GM19463 (cell line): ENCODE results near the gene KCTD14.
A peak's percentile ranks its signal among the peaks of the same experiment; 100 is the strongest.
"Not testable (repeated sequence)": the region's sequence is repeated elsewhere in the genome, so short reads cannot be mapped to it uniquely, and the experiment has no call there.

Source experiments
- ATAC-seq: cut with Tn5 transposase; IDR thresholded peaks from one replicate; pipeline ENCODE4 v1.9.1; 2021; ENCODE audit warnings: mild to moderate bottlenecking, moderate library complexity; ENCODE audit not compliant: unreplicated experiment

Gene KCTD14

GRCh38 chr11:78025378-78025777 is 2.3 kb upstream of the KCTD14 start:
- no peak for ATAC-seq

DNA sequence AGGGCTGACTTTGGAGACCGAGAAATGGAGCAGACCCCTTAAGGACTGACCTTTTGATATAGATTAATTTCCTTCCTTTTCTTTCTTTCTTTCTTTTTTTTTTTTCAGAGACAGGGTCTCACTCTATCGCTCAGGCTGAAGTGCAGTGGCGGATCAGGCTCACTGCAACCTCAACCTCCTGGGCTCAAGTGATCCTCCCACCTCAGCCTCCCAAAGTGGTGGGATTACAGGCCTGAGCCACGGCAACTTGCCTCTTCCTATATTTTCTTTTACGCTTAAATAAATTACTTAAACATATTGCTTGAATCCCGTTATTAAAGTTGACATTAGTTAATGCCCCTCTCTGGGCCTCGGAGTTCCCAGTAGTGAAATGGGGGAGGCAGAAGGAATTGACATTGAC is 350 bp upstream of the KCTD14 start:
- no peak for ATAC-seq

DNA sequence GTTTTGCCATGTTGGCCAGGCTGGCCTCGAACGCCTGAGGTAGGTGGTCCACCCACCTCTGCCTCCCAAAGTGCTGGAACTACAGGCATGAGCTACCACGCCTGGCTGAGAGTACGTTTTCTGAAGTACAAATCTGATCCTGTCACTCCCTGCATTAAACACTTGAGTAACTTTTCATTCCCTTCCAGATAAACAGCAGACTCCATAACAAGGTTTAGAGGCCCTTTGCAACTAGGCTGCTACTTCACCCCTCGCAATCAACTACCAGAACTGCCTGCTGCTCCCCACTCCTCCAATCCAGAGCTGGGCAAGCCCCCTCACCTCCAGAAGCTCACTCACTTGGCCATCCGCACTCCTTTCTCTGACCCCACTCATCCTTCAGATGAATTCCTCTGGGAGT is 1.5 kb downstream of the KCTD14 start:
- no peak for ATAC-seq

- ATAC-seq: no peak
Measured at GRCh38 chr11:78020246-78020645, 2.8 kb downstream of the KCTD14 start.

- no peak for ATAC-seq
Measured at GRCh38 chr11:78019808-78020207, 3.3 kb downstream of the KCTD14 start.

DNA sequence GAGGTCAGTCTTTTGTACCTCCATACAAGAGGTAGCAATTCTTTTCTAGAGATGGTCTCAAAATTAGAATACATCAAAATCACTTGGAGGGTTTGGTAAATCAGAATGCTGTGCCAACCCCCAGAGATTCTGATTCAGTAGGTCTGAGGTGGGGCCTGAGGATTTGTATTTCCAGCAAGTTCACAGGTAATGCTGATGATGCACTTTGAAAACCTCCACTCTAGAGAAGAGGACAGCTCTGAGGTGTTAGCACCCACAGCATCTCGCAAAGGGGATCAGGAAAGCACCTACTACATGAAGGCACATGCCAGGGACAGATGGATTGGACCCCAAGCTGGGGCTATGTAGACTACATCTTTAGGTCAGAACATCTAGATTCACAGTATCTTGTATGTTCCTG is 7.2 kb downstream of the KCTD14 start:
- no peak for ATAC-seq

GRCh38 chr11:78014937-78015520 is 8.0 kb downstream of the KCTD14 start:
- ATAC-seq: not testable (repeated sequence)

DNA sequence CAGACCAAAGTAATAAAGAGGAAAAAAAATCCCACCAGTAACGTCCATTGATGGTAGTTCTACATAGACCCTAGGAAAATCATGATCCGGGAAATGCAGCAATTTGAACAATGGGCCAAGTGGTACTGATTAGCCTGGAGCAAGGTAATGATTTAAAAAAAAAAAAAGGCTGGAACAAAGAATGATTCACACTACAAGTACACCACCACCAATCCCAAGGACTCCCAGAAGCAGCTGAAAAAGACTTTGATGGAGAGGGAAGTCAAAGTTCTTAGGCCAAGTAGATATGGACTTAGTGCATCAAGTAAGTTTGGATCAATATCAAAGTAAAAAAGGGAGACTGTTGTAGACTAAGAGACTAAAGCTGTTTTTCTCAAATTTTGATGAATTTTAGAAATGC is 11.8 kb downstream of the KCTD14 start:
- no peak for ATAC-seq

- no peak for ATAC-seq
Measured at GRCh38 chr11:78010755-78011154, 12.3 kb downstream of the KCTD14 start.

GRCh38 chr11:78010304-78010703 is 12.8 kb downstream of the KCTD14 start:
- ATAC-seq: no peak

DNA sequence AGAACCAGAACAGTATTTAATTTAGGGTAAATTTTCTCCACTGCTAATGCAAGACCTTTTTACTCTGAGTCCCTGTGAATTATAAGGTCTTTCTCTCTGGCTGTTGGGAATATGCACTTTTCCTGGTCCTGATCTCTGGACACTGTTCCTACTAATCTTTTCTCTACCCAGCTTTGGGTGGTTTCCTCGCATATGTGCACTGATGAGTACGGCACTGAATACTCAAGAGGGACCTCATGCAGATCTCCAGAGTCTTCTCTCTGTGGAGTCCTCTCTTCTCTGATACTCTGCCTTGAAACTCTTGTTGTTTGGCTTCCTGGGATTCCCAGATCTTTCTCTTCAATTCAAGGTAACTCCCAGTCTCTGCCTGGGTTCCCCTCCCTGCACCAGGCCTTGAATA is 14.0 kb downstream of the KCTD14 start:
- ATAC-seq: no peak

- no peak for ATAC-seq
Measured at GRCh38 chr11:78000193-78000592, 22.9 kb downstream of the KCTD14 start.

DNA sequence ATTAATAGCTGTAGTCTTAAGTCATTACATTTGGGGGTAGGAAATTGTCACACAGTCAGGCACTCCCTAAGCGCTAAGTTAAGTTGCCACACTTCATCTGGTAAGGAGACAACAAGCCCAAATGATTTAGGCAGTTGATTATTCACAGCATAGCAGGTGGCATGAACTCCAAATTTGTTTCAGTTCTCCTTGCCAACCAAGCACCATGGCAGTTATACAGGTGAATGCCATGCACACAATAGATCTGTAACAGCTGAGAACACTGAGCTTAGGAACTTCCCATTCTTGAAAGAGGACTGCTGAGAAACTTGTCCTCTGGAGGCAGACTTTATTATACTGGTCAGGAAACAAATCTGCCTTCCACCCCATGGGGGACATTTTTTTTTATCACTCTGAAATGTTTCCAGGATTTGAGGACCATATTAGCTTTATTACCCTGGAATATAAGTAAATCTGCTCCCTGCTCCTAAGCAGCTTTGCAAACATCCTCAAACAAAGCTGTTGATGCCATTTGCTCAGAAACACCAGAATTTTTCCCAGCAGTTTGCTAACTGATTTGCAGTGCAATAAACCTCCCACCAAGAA is 23.5 kb downstream of the KCTD14 start:
- no peak for ATAC-seq

DNA sequence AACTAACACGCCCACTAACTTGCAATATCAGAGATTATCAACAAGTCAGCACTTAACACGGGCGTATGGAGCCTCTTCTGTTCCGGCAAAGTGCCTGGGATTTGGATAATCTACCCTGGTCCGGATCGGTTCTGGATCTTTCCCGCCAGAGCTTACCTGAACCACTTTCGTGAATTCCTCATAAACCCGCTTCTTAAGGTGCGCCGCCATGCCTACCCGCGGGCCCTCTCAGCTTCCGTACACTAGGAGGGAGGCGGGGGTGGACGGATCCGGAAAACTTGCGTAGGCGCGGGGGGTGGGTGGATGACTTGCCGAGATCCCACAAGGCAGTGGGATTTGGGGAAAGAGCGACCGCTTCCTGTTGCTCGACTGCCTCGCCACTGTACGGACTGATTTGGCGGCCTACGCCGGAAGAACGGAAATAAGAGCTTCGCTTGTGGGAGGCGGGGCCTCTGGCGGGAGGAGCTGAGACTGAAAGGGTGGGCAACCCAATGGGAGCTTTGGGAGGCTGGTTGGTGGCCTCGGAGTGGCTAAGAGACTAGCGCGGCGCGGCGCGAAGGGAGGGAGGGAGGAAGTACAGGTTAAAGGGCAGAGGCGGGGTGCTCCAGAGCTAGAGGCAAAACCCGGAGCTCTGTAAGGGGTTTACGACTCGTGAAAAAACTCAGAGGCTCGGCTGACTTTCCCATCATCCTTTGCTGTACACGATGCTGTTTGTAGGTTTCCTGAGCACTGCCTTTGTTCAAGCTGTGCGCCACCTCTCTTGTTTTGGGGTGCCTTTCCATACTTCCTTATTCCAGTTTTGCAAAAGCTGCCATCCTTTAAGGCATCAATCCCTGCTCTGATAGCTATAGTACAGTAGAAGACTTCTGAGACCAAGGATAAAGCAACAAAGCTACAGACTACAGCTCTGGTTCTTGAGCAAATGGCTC is 28.4 kb downstream of the KCTD14 start, which contains the start of gene INTS4:
INTS4 (minus strand) TSS at position 235 of the 929 bp plus-strand sequence; CDS start at position 210, 25 bp downstream.
- ATAC-seq: peak; percentile 98

DNA sequence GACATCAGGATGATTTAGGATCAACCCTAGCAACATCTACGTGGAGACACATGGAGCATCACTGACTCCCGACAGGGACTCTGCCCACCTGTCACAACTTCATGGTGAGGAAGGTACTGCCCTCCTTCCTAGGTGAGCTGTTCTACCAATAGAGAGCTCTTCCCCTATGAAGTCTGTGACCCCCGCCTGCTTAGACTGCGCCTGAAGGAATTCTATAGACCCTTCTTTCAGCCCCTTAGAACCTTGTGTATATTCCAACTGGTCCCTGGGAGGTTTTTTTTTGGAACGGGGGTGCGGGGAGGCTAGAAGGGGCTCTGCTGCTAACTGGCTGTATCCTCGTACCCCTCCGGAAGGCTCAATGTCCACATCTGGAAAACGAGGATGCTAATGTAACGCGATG is 29.2 kb downstream of the KCTD14 start:
- ATAC-seq: no peak

GRCh38 chr11:77990981-77991380 is 32.1 kb downstream of the KCTD14 start:
- no peak for ATAC-seq

DNA sequence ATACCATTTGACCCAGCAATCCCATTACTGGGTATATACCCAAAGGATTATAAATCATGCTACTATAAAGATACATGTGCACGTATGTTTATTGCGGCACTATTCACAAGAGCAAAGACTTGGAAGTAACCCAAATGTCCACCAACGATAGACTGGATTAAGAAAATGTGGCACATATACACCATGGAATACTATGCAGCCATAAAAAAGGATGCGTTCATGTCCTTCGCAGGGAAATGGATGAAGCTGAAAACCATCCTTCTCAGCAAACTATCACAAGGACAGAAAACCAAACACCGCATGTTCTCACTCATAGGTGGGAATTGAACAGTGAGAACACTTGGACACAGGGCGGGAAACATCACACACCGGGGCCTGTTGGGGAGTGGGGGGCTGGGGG is 36.6 kb downstream of the KCTD14 start:
- ATAC-seq: not testable (repeated sequence)

DNA sequence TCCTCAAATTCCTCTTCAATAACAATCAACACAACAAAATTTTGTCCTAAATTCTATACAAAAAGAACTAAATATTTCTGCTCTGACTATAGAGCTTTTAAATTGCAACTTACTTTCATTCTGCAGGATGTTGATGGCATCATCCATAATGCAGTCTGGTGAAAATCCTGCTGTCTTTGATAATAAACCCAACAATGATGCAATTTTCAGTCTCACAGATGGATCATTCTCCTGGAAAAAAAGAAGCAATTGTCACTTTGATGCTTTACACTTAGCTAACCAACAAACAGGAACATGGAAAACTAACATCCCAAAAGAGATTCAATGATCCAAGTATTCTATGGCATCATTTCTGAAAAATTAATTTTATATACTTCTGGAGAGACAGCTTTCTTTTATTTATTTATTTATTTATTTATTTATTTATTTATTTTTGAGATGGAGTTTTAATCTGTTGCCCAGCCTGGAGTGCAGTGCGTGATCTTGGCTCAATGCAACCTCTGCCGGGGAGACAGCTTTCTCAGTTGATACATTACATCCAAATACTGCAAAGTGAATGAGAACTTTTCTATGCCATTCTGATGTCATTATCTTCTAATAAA is 41.6 kb downstream of the KCTD14 start:
- no peak for ATAC-seq

DNA sequence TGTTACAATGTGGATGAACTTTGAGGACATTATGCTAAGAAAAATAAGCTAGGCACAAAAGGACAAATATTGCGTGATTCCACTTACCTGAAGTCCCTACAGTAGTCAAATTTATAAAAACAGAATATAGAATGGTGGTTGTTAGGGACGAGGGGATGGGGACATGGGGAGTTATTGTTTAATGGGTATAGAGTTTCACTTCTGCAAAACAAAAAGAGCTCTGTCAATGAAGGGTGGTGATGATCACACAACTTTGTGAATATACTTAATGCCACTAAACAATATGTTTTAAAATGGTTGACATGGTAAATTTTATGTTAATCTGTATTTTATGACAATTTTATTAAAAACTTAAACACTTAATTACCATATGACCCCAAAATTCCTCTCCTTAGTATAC is 54.7 kb downstream of the KCTD14 start:
- ATAC-seq: peak; percentile 81

DNA sequence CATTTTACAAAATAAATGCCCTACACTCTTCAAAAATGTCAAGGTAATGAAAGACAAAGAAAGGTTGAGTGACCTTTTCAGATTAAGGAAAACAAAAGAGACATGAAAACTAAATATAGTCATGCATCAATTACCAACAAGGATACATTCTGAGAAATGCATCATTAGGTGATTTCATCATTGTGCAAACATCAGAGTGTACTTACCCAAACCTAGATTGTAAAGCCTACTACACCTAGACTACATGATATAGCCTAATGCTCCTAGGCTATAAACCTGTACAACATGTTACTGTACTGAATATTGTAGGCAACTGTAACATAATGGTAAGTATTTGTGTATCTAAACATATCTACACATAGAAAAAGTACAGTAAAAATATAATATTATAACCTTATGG is 55.3 kb downstream of the KCTD14 start:
- no peak for ATAC-seq

GRCh38 chr11:77967121-77967520 is 56.0 kb downstream of the KCTD14 start:
- ATAC-seq: no peak
